Measurements from ENCODE around the gene ABHD15. TPM values are rescaled to one million over a fixed set of nuclear protein-coding genes. Genes with fewer than 3 reads are reported as not detected.
A peak's percentile ranks its signal among the peaks of the same experiment; 100 is the strongest.

The ABHD15 gene
- total and polyA plus RNA-seq, 9 of the 15 experiments (the other 6 are each of a cell fraction or from before 2014, with no cell fraction given): 0.85 to 4.2 (median 2.1) TPM

DNA sequence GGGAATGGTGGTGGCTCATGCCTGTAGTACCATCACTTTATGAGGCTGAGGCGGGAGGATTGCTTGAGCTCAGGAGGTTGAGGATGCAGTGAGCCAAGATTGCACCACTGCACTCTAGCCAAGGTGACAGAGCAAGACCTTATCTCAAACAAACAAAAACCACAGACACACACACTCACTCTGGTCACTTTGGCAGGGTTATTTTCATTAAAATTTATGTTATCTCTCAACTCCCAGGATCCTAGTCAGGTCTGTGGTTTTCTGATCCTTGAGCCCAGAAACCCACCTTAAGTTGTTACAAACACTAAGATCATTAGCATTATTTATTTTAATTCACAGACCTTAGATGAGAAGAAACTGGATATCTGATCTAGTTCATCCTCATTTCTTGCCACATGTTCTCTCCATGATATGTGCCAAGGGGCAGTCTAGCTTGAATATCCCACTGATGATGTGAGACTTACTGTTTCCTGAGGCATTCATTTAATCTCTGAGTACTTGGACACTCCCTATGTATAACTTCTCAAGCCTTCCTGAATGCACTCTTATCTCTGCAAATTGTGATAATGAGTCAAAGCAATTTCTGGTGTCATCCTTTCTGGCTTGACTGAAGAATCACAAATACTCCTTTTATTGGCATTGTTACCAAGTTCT is 9.6 kb downstream of the ABHD15 start (continued):
- TF ChIP-seq, protein P1, sequence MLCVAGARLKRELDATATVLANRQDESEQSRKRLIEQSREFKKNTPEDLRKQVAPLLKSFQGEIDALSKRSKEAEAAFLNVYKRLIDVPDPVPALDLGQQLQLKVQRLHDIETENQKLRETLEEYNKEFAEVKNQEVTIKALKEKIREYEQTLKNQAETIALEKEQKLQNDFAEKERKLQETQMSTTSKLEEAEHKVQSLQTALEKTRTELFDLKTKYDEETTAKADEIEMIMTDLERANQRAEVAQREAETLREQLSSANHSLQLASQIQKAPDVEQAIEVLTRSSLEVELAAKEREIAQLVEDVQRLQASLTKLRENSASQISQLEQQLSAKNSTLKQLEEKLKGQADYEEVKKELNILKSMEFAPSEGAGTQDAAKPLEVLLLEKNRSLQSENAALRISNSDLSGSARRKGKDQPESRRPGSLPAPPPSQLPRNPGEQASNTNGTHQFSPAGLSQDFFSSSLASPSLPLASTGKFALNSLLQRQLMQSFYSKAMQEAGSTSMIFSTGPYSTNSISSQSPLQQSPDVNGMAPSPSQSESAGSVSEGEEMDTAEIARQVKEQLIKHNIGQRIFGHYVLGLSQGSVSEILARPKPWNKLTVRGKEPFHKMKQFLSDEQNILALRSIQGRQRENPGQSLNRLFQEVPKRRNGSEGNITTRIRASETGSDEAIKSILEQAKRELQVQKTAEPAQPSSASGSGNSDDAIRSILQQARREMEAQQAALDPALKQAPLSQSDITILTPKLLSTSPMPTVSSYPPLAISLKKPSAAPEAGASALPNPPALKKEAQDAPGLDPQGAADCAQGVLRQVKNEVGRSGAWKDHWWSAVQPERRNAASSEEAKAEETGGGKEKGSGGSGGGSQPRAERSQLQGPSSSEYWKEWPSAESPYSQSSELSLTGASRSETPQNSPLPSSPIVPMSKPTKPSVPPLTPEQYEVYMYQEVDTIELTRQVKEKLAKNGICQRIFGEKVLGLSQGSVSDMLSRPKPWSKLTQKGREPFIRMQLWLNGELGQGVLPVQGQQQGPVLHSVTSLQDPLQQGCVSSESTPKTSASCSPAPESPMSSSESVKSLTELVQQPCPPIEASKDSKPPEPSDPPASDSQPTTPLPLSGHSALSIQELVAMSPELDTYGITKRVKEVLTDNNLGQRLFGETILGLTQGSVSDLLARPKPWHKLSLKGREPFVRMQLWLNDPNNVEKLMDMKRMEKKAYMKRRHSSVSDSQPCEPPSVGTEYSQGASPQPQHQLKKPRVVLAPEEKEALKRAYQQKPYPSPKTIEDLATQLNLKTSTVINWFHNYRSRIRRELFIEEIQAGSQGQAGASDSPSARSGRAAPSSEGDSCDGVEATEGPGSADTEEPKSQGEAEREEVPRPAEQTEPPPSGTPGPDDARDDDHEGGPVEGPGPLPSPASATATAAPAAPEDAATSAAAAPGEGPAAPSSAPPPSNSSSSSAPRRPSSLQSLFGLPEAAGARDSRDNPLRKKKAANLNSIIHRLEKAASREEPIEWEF (CRISPR knock-in tag; IDR thresholded peaks at IDR 0.05): no peak
- TF ChIP-seq PTTG1 (tag; IDR thresholded peaks at IDR 0.05; ENCODE audit: low read depth): no peak
- peak; percentile 95 for TF ChIP-seq SMARCA4 (IDR thresholded peaks at IDR 0.05)
- TF ChIP-seq BACH1 (tag; IDR thresholded peaks at IDR 0.05): peak; percentile 80
- TF ChIP-seq MBD1 (CRISPR knock-in tag; IDR thresholded peaks at IDR 0.05): no peak
- no peak for TF ChIP-seq MCM7 (IDR thresholded peaks at IDR 0.05)
- no peak for TF ChIP-seq SRSF3 (IDR thresholded peaks at IDR 0.05; ENCODE audit: insufficient read depth, low read length)
- no peak for TF ChIP-seq ZNF77 (CRISPR knock-in tag; IDR thresholded peaks at IDR 0.05)
- TF ChIP-seq CBX8 (IDR thresholded peaks at IDR 0.05; ENCODE audit: borderline replicate concordance, extremely low read depth, low read depth, low read length, poor library complexity, severe bottlenecking): no peak
- TF ChIP-seq ZFP30 (CRISPR knock-in tag; IDR thresholded peaks at IDR 0.05; ENCODE audit: borderline replicate concordance): no peak
- no peak for TF ChIP-seq TFAP4 (CRISPR knock-in tag; IDR thresholded peaks at IDR 0.05; ENCODE audit: borderline replicate concordance)
- no peak for TF ChIP-seq SIRT6 (IDR thresholded peaks at IDR 0.05; ENCODE audit: low read depth, low read length)
- no peak for TF ChIP-seq GABPB2 (CRISPR knock-in tag; conservative IDR thresholded peaks at IDR 0.05)
- TF ChIP-seq RAD51 (IDR thresholded peaks at IDR 0.05; ENCODE audit: borderline replicate concordance, low read depth): no peak
- no peak for TF ChIP-seq FOS (IDR thresholded peaks at IDR 0.05; ENCODE audit: extremely low read depth, insufficient read length)
- TF ChIP-seq, protein P2, sequence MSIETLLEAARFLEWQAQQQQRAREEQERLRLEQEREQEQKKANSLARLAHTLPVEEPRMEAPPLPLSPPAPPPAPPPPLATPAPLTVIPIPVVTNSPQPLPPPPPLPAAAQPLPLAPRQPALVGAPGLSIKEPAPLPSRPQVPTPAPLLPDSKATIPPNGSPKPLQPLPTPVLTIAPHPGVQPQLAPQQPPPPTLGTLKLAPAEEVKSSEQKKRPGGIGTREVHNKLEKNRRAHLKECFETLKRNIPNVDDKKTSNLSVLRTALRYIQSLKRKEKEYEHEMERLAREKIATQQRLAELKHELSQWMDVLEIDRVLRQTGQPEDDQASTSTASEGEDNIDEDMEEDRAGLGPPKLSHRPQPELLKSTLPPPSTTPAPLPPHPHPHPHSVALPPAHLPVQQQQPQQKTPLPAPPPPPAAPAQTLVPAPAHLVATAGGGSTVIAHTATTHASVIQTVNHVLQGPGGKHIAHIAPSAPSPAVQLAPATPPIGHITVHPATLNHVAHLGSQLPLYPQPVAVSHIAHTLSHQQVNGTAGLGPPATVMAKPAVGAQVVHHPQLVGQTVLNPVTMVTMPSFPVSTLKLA (conservative IDR thresholded peaks at IDR 0.05): no peak
- no peak for TF ChIP-seq FOXJ3 (CRISPR knock-in tag; IDR thresholded peaks at IDR 0.05)
- TF ChIP-seq YY1 (IDR thresholded peaks at IDR 0.05; ENCODE audit: borderline replicate concordance in 1 of 3, control insufficient read depth in 1 of 3, extremely low read depth in 1 of 3, insufficient read depth in 3 of 3, insufficient read length in 1 of 3, insufficient replicate concordance in 2 of 3, low read depth in 1 of 3, low read length in 2 of 3): no peak
